Heart left ventricle (tissue), 13 donors: ENCODE measurements around the gene CCT3.

ENCODE experiments used
- POLR2A ChIP-seq, 2 donors: fragments of 450-650 bp; IDR thresholded peaks; one replicate each; pipeline ENCODE4 v1.6.1; 2017; ENCODE audit warnings: antibody characterized with exemption in 2 of 2, mild to moderate bottlenecking in 2 of 2, moderate library complexity in 2 of 2
- TF ChIP-seq, protein P1 (sequence below), 12 donors: fragments of 200-600 bp; sonication (generic) in 4 of 12; IDR thresholded peaks; one replicate each; pipeline versions ENCODE4 v1.5.0 to v1.8.0; 2018 to 2022; ENCODE audit warnings: antibody characterized with exemption in 12 of 12, mild to moderate bottlenecking in 5 of 12
- donor health status: ischemic (EF 13 %, LVEDD 7.1; RV severe dilation, severe dysfunction).
- donor health status: DM: no; HTN: yes; CAD: no.
- donor health status: DM: no; HTN: no; CAD: no.
- donor health status: ischemic (EF 25% LVEDD 6.9; RV normal size, moderate dysfunction).
- donor health status: ischemic (EF 25% LVEDD 5.7; RV mildly dilated, moderate dysfunction).
- donor health status: ischemic (EF 35%, LVEDD 5.7; RV mildly dilated, moderate dysfunction).
- donor health status: nonischemic (EF 11% LVEDD 7.7; RV severe dilation, severe dysfunction).
- donor health status: DM: yes; HTN: yes; CAD: no.
- donor health status: PGD.
- donor health status: ischemic (EF 29% LVEDD 5.4; RV normal size, mild dysfunction).
- donor health status: nonischemic (EF 23%, LVEDD 6.1; RV moderate dilation, normal function).

DNA sequence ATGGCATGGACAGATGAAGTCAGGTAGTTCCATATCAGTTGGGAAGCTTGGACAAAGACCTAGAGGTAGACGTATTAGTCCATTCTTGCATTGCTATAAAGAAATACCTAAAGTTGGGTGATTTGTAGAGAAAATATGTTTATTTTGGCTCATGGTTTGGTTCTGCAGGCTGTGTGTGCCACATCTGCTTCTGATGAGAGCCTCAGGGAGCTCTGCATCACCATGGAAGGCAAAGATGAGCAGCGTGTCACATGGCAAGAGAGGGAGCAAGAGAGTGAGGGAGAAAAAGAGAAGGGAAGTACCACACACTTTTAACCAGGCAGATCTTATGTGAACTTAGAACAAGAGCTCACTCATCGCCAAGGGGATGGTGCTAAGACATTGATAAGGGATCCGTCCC lies 9.2 kb upstream of the CCT3 start:
- TF ChIP-seq POLR2A (IDR thresholded peaks at IDR 0.05) = no peak
- TF ChIP-seq, protein P1, sequence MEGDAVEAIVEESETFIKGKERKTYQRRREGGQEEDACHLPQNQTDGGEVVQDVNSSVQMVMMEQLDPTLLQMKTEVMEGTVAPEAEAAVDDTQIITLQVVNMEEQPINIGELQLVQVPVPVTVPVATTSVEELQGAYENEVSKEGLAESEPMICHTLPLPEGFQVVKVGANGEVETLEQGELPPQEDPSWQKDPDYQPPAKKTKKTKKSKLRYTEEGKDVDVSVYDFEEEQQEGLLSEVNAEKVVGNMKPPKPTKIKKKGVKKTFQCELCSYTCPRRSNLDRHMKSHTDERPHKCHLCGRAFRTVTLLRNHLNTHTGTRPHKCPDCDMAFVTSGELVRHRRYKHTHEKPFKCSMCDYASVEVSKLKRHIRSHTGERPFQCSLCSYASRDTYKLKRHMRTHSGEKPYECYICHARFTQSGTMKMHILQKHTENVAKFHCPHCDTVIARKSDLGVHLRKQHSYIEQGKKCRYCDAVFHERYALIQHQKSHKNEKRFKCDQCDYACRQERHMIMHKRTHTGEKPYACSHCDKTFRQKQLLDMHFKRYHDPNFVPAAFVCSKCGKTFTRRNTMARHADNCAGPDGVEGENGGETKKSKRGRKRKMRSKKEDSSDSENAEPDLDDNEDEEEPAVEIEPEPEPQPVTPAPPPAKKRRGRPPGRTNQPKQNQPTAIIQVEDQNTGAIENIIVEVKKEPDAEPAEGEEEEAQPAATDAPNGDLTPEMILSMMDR (IDR thresholded peaks at IDR 0.05) = no peak
